CD4-positive, alpha-beta T cell (primary cell): ENCODE measurements around the gene RNF157. TPM values are rescaled to one million over a fixed set of nuclear protein-coding genes. Genes with fewer than 3 reads are reported as not detected.

Source experiments
- ATAC-seq: fragments of 200-7000 bp; cut with Tn5 transposase; one replicate; pipeline ENCODE4 v1.10.0; 2022; ENCODE audit warnings: mild to moderate bottlenecking; ENCODE audit not compliant: poor library complexity
- CTCF ChIA-PET: fragments of 350-600 bp; sonication (Branson Sonifier 250); formaldehyde crosslinking; loops from one replicate; lab custom pipeline; 2021; ENCODE audit warnings: antibody characterized with exemption, inconsistent platforms; lab: Charles Lee
- POLR2A ChIA-PET: fragments of 350-600 bp; sonication (Branson Sonifier 250); formaldehyde crosslinking; loops from one replicate; lab custom pipeline; 2021; ENCODE audit warnings: antibody characterized with exemption, inconsistent platforms; lab: Charles Lee
- DNase-seq, 14 experiments: peaks; one replicate each; pipeline ENCODE4 v3.0.0-alpha.2; 2013 to 2020; ENCODE audit warnings: mixed read lengths in 2 of 14
- H3K27ac ChIP-seq, 2 donors: one replicate each; pipeline versions ENCODE4 v1.5.1 to v1.7.0; 2013; ENCODE audit warnings: low read length in 2 of 2, low read depth in 1 of 2, mild to moderate bottlenecking in 1 of 2
- H3K27me3 ChIP-seq, 2 experiments: 1 replicate in 1 of 2; 2 replicates in 1 of 2; pipeline versions ENCODE4 v1.6.1 to v1.7.0; 2013; ENCODE audit warnings: low read length in 2 of 2, control low read depth in 1 of 2, mild to moderate bottlenecking in 1 of 2, moderate library complexity in 1 of 2; ENCODE audit not compliant: insufficient read depth in 2 of 2, control insufficient read depth in 1 of 2
- H3K36me3 ChIP-seq: one replicate; pipeline ENCODE4 v1.6.1; 2013; ENCODE audit warnings: low read length, control low read depth; ENCODE audit not compliant: insufficient read depth
- H3K4me1 ChIP-seq: one replicate; pipeline ENCODE4 v1.6.1; 2013; ENCODE audit warnings: low read length, control low read depth; ENCODE audit not compliant: insufficient read depth
- H3K4me3 ChIP-seq: one replicate; pipeline ENCODE4 v1.5.1; 2013; ENCODE audit warnings: mild to moderate bottlenecking, low read length, moderate library complexity
- H3K9me3 ChIP-seq, 2 experiments: 1 replicate in 1 of 2; 2 replicates in 1 of 2; pipeline versions ENCODE4 v1.6.1 to v1.7.0; 2013; ENCODE audit warnings: low read length in 2 of 2, mild to moderate bottlenecking in 2 of 2, control low read depth in 1 of 2, moderate library complexity in 1 of 2; ENCODE audit not compliant: control insufficient read depth in 1 of 2, insufficient read depth in 1 of 2
- H3K27ac Mint-ChIP-seq: one replicate; pipeline ENCODE4 v1.8.0; 2020; ENCODE audit warnings: mixed read lengths
- H3K27me3 Mint-ChIP-seq: one replicate; pipeline ENCODE4 v1.8.0; 2021; ENCODE audit warnings: mixed read lengths
- H3K36me3 Mint-ChIP-seq: one replicate; pipeline ENCODE4 v1.8.0; 2021; ENCODE audit warnings: low read depth, mixed read lengths
- H3K4me1 Mint-ChIP-seq: one replicate; pipeline ENCODE4 v1.8.0; 2021; ENCODE audit warnings: low read depth, mixed read lengths
- H3K4me3 Mint-ChIP-seq: one replicate; pipeline ENCODE4 v1.8.0; 2020; ENCODE audit warnings: mild to moderate bottlenecking, mixed read lengths
- H3K9me3 Mint-ChIP-seq: one replicate; pipeline ENCODE4 v1.8.0; 2020; ENCODE audit warnings: mixed read lengths
- CTCF ChIP-seq: fragments of 200-600 bp; IDR thresholded peaks from one replicate; pipeline ENCODE4 v1.8.0; 2022; ENCODE audit warnings: antibody characterized with exemption, mild to moderate bottlenecking
- intact Hi-C, 2 experiments: fragments of 100-400 bp; cut with DNase I in 1 of 2; cut with micrococcal nuclease in 1 of 2; formaldehyde crosslinking; loops; one replicate each; pipeline versions ENCODE4 v1.15.1 to v1.9.0; 2023 to 2025; cut with DNase I, micrococcal nuclease
- total RNA-seq, 174 experiments: library from RNA in 2 of 174; stranded (reverse) in 2 of 174; gene quantifications; one replicate each; pipeline ENCODE4 v1.2.3 and lab custom pipeline; 2021 to 2026

RNF157 gene
- total RNA-seq, 2 experiments from 2014 or later, result 18.5 to 21.1 TPM

DNA sequence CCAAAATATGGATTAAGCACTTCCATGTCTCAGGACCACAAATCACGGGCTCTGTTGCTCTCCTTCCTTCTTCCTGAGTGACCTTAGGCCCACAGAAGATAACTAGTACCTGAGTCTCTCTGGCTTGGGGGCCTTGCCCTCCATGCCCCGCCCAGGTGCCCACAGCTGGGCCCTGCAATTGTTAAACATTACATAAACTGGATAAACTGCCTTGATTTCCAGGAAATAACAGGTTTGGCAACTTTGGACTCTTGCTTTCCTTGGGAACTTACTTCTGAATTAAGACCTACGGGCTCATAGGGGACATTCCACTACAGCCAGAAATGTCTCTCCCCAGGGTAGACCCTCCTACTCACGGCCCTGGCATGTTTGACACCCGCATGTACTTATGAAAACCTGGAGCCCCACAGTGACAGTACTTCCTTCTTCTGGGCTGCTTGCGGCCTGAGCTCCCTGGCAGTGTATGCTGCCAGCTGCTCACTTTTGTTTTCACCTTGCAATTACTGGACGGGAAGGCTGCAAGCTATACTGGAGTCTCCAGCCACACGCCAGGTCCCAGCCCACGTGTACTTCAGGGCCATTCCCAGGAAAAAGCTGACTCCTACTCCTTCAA, 22.5 kb upstream of the RNF157 start:
- peak in 4 of 14 experiments; percentile 39 to 57 (median 44) for DNase-seq

GRCh38 chr17:76261421-76262215, 21.3 kb upstream of the RNF157 start:
- peaks cover 2% of the 10 kb centered on the region for H3K9me3 Mint-ChIP-seq
- ChIA-PET POLR2A (interaction anchor here (1.4 to 14.0 kb wide), 3 partner anchors 12 to 72 kb away, joined by 5 to 394 read pairs (median 221); partner anchors contain the start of gene RNF157), CTCF (interaction anchor here (1.3 to 3.7 kb wide), 3 partner anchors 19 to 140 kb away, joined by 5 to 15 read pairs (median 8); no protein-coding TSS in a partner anchor)
- ATAC-seq (no peak), DNase-seq (peak in 1 of 14 experiments; percentile 35)
- H3K27ac Mint-ChIP-seq, result peak overlapping the region; percentile 91
- no peak for TF ChIP-seq CTCF
- H3K4me3 Mint-ChIP-seq, result no peak overlapping the region
- intact Hi-C loops, result no loop called here
- Histone ChIP-seq H3K27ac (no peak overlapping the region), H3K9me3 (no peaks in the 10 kb centered on the region), H3K4me1 (peaks cover 40% of the 10 kb centered on the region), H3K27me3 (no peaks in the 10 kb centered on the region), H3K4me3 (no peak overlapping the region), H3K36me3 (peaks cover 4% of the 10 kb centered on the region)
- H3K36me3 Mint-ChIP-seq, result peaks cover 10% of the 10 kb centered on the region
- peaks cover 40% of the 10 kb centered on the region for H3K4me1 Mint-ChIP-seq
- no peaks in the 10 kb centered on the region for H3K27me3 Mint-ChIP-seq

More for the DNA sequence above, 22.5 kb upstream of the RNF157 start:
- POLR2A ChIA-PET, result interaction anchor here (0.6 to 14.0 kb wide), 8 partner anchors 11 to 478 kb away, joined by 3 to 394 read pairs (median 4); partner anchors contain the start of genes FOXJ1 and RNF157
- Mint-ChIP-seq H3K4me3 (peak overlapping the region; percentile 61), H3K27ac (peak overlapping the region; percentile 91), H3K36me3 (peaks cover 21% of the 10 kb centered on the region), H3K4me1 (peaks cover 46% of the 10 kb centered on the region), H3K9me3 (no peaks in the 10 kb centered on the region), H3K27me3 (no peaks in the 10 kb centered on the region)
- Histone ChIP-seq H3K9me3 (no peaks in the 10 kb centered on the region), H3K27ac (peak overlapping the region; percentile 23 to 30), H3K36me3 (peaks cover 16% of the 10 kb centered on the region), H3K27me3 (no peaks in the 10 kb centered on the region), H3K4me3 (no peak overlapping the region), H3K4me1 (peaks cover 49% of the 10 kb centered on the region)
- no peak for ATAC-seq
- CTCF ChIA-PET, result interaction anchor here (0.5 to 6.5 kb wide), 7 partner anchors 16 to 142 kb away, joined by 3 to 29 read pairs (median 6); no protein-coding TSS in a partner anchor
- TF ChIP-seq CTCF, result no peak
- intact Hi-C loops, result no loop called here

- Histone ChIP-seq H3K4me1 (peaks cover 45% of the 10 kb centered on the region), H3K4me3 (no peak overlapping the region), H3K27me3 (no peaks in the 10 kb centered on the region), H3K27ac (no peak overlapping the region), H3K9me3 (no peaks in the 10 kb centered on the region), H3K36me3 (no peaks in the 10 kb centered on the region)
- Mint-ChIP-seq H3K4me1 (peaks cover 50% of the 10 kb centered on the region), H3K36me3 (peaks cover 5% of the 10 kb centered on the region), H3K27me3 (no peaks in the 10 kb centered on the region), H3K9me3 (peaks cover 2% of the 10 kb centered on the region), H3K4me3 (no peak overlapping the region), H3K27ac (peak overlapping the region; percentile 51)
- no peak for ATAC-seq
- TF ChIP-seq CTCF, result no peak
- intact Hi-C loops, result no loop called here
- ChIA-PET POLR2A (no interaction called here), CTCF (interaction anchor here (1.6 kb wide), 1 partner anchor 139 kb away, joined by 5 read pairs; no protein-coding TSS in a partner anchor)
- no peak for DNase-seq
These were observed 20.4 kb upstream of the RNF157 start for GRCh38 chr17:76260669-76261068.
